Measurements from ENCODE around the gene COPS6.
A peak's percentile ranks its signal among the peaks of the same experiment; 100 is the strongest.
"Not testable (repeated sequence)": the region's sequence is repeated elsewhere in the genome, so short reads cannot be mapped to it uniquely, and the experiment has no call there.

COPS6 gene

GRCh38 chr7:100127866-100128636, 39.3 kb downstream of the COPS6 start:
- no peak for DNase-seq (ENCODE audit: low spot score)

GRCh38 chr7:100128637-100128963, 39.8 kb downstream of the COPS6 start:
- DNase-seq (ENCODE audit: low spot score) = no peak

- DNase-seq (ENCODE audit: low spot score) = not testable (repeated sequence)
Measured at GRCh38 chr7:100130220-100130607, 41.4 kb downstream of the COPS6 start.

GRCh38 chr7:100130608-100131453, 42.1 kb downstream of the COPS6 start:
- peak; percentile 88 for DNase-seq (ENCODE audit: low spot score)

GRCh38 chr7:100132126-100132525, 43.4 kb downstream of the COPS6 start:
- DNase-seq (ENCODE audit: low spot score) = no peak

- peak; percentile 73 for DNase-seq (ENCODE audit: low spot score)
Measured at GRCh38 chr7:100132697-100133151, 44.0 kb downstream of the COPS6 start.

GRCh38 chr7:100137851-100138760, 49.3 kb downstream of the COPS6 start:
- no peak for DNase-seq (ENCODE audit: low spot score)

- DNase-seq (ENCODE audit: low spot score) = no peak
Measured at GRCh38 chr7:100141555-100141949, 52.8 kb downstream of the COPS6 start.
